Activated T-cell treated with anti-CD3 and anti-CD28 coated beads, Interleukin-2, amount 50 U/mL, for 72 hours (primary cell): ENCODE results near the gene CCDC60. TPM values are rescaled to one million over a fixed set of nuclear protein-coding genes. Genes with fewer than 3 reads are reported as not detected.
"Not testable (repeated sequence)": the region's sequence is repeated elsewhere in the genome, so short reads cannot be mapped to it uniquely, and the experiment has no call there.

Experiments
- ATAC-seq, 2 donors: fragments of 150-1000 bp; cut with Tn5 transposase; replicated peaks in 1 of 2; 2 replicates each; pipeline ENCODE4 v1.10.0; 2021; ENCODE audit warnings: moderate library complexity in 2 of 2, mild to moderate bottlenecking in 1 of 2
- DNase-seq, 2 donors: peaks; one replicate each; pipeline ENCODE4 v3.0.0; 2021 to 2022; ENCODE audit warnings: mixed read lengths in 1 of 2
- H3K27ac Mint-ChIP-seq: one replicate; pipeline ENCODE4 v1.8.0; 2022; ENCODE audit warnings: mild to moderate bottlenecking, moderate library complexity, mixed read lengths
- H3K27me3 Mint-ChIP-seq: one replicate; pipeline ENCODE4 v1.8.0; 2022; ENCODE audit warnings: low read depth, mixed read lengths
- H3K36me3 Mint-ChIP-seq, 2 donors: one replicate each; pipeline ENCODE4 v1.8.0; 2022; ENCODE audit warnings: mixed read lengths in 2 of 2, mild to moderate bottlenecking in 1 of 2; ENCODE audit not compliant: insufficient read depth in 2 of 2
- H3K4me1 Mint-ChIP-seq: one replicate; pipeline ENCODE4 v1.8.0; 2022; ENCODE audit warnings: low read depth, mixed read lengths
- H3K4me3 Mint-ChIP-seq, 2 donors: one replicate each; pipeline ENCODE4 v1.8.0; 2022; ENCODE audit warnings: mild to moderate bottlenecking in 2 of 2, mixed read lengths in 2 of 2, moderate library complexity in 2 of 2
- H3K9me3 Mint-ChIP-seq, 2 donors: one replicate each; pipeline ENCODE4 v1.8.0; 2022; ENCODE audit warnings: mixed read lengths in 2 of 2
- total RNA-seq, 2 donors: library from RNA; stranded (reverse); gene quantifications; one replicate each; pipeline ENCODE4 v1.2.3, GENCODE V29; 2022

The CCDC60 gene
- total RNA-seq, 2 donors from 2014 or later = not detected

GRCh38 chr12:119354172-119354571 lies 19.6 kb downstream of the CCDC60 start:
- Mint-ChIP-seq H3K27me3 (no peaks in the 10 kb centered on the region), H3K4me3 (no peak overlapping the region), H3K4me1 (no peaks in the 10 kb centered on the region), H3K36me3 (peaks cover 0 to 3% of the 10 kb centered on the region in 2 donors), H3K27ac (no peak overlapping the region), H3K9me3 (peaks cover 11 to 16% of the 10 kb centered on the region in 2 donors)
- DNase-seq = no peak
- ATAC-seq = no peak

GRCh38 chr12:119360366-119360765 lies 25.8 kb downstream of the CCDC60 start:
- not testable (repeated sequence) for H3K4me1 Mint-ChIP-seq, H3K9me3 Mint-ChIP-seq, H3K36me3 Mint-ChIP-seq, H3K4me3 Mint-ChIP-seq, DNase-seq, H3K27me3 Mint-ChIP-seq, ATAC-seq, H3K27ac Mint-ChIP-seq

- no peaks in the 10 kb centered on the region for H3K4me1 Mint-ChIP-seq
- no peak for ATAC-seq
- no peak overlapping the region for H3K4me3 Mint-ChIP-seq
- H3K36me3 Mint-ChIP-seq = no peaks in the 10 kb centered on the region
- H3K27ac Mint-ChIP-seq = no peak overlapping the region
- H3K27me3 Mint-ChIP-seq = no peaks in the 10 kb centered on the region
- H3K9me3 Mint-ChIP-seq = peaks cover 0 to 2% of the 10 kb centered on the region in 2 donors
- no peak for DNase-seq
Observed at GRCh38 chr12:119363037-119363436, 28.5 kb downstream of the CCDC60 start.

GRCh38 chr12:119363490-119363889 lies 29.0 kb downstream of the CCDC60 start:
- no peaks in the 10 kb centered on the region for H3K4me1 Mint-ChIP-seq
- no peak overlapping the region for H3K27ac Mint-ChIP-seq
- no peaks in the 10 kb centered on the region for H3K36me3 Mint-ChIP-seq
- no peak for DNase-seq
- no peak overlapping the region for H3K4me3 Mint-ChIP-seq
- no peak for ATAC-seq
- peaks cover 0 to under 1% of the 10 kb centered on the region in 2 donors for H3K9me3 Mint-ChIP-seq
- H3K27me3 Mint-ChIP-seq = no peaks in the 10 kb centered on the region

GRCh38 chr12:119365451-119365850 lies 30.9 kb downstream of the CCDC60 start:
- Mint-ChIP-seq H3K27me3 (no peaks in the 10 kb centered on the region), H3K4me3 (no peak overlapping the region), H3K4me1 (no peaks in the 10 kb centered on the region), H3K9me3 (no peaks in the 10 kb centered on the region), H3K36me3 (no peaks in the 10 kb centered on the region), H3K27ac (no peak overlapping the region)
- no peak for DNase-seq
- ATAC-seq = no peak

GRCh38 chr12:119366007-119366406 lies 31.5 kb downstream of the CCDC60 start:
- Mint-ChIP-seq H3K4me1 (no peaks in the 10 kb centered on the region), H3K27me3 (no peaks in the 10 kb centered on the region), H3K9me3 (no peaks in the 10 kb centered on the region), H3K36me3 (no peaks in the 10 kb centered on the region), H3K27ac (no peak overlapping the region), H3K4me3 (no peak overlapping the region)
- DNase-seq (no peak), ATAC-seq (no peak)

- H3K9me3 Mint-ChIP-seq = no peaks in the 10 kb centered on the region
- no peak overlapping the region for H3K27ac Mint-ChIP-seq
- ATAC-seq (no peak), DNase-seq (no peak)
- no peaks in the 10 kb centered on the region for H3K4me1 Mint-ChIP-seq
- no peak overlapping the region for H3K4me3 Mint-ChIP-seq
- H3K27me3 Mint-ChIP-seq = no peaks in the 10 kb centered on the region
- H3K36me3 Mint-ChIP-seq = no peaks in the 10 kb centered on the region
Observed at GRCh38 chr12:119369161-119369560, 34.6 kb downstream of the CCDC60 start.

GRCh38 chr12:119369907-119370546 lies 35.5 kb downstream of the CCDC60 start:
- ATAC-seq = no peak
- no peaks in the 10 kb centered on the region for H3K4me1 Mint-ChIP-seq
- H3K36me3 Mint-ChIP-seq = no peaks in the 10 kb centered on the region
- no peak overlapping the region for H3K27ac Mint-ChIP-seq
- DNase-seq = no peak
- H3K9me3 Mint-ChIP-seq = no peaks in the 10 kb centered on the region
- H3K27me3 Mint-ChIP-seq = no peaks in the 10 kb centered on the region
- no peak overlapping the region for H3K4me3 Mint-ChIP-seq

- Mint-ChIP-seq H3K9me3 (no peaks in the 10 kb centered on the region), H3K27ac (no peak overlapping the region), H3K36me3 (no peaks in the 10 kb centered on the region), H3K4me1 (no peaks in the 10 kb centered on the region), H3K4me3 (no peak overlapping the region), H3K27me3 (no peaks in the 10 kb centered on the region)
- DNase-seq (no peak), ATAC-seq (no peak)
Observed at GRCh38 chr12:119372540-119372939, 38.0 kb downstream of the CCDC60 start.

- Mint-ChIP-seq H3K36me3 (no peaks in the 10 kb centered on the region), H3K9me3 (no peaks in the 10 kb centered on the region), H3K27me3 (no peaks in the 10 kb centered on the region), H3K4me3 (no peak overlapping the region), H3K27ac (no peak overlapping the region), H3K4me1 (no peaks in the 10 kb centered on the region)
- no peak for DNase-seq
- ATAC-seq = no peak
Observed at GRCh38 chr12:119373001-119373400, 38.5 kb downstream of the CCDC60 start.

GRCh38 chr12:119373666-119374065 lies 39.1 kb downstream of the CCDC60 start:
- DNase-seq = no peak
- ATAC-seq = no peak
- Mint-ChIP-seq H3K4me1 (no peaks in the 10 kb centered on the region), H3K27ac (no peak overlapping the region), H3K9me3 (no peaks in the 10 kb centered on the region), H3K36me3 (no peaks in the 10 kb centered on the region), H3K4me3 (no peak overlapping the region), H3K27me3 (no peaks in the 10 kb centered on the region)

GRCh38 chr12:119374635-119375034 lies 40.1 kb downstream of the CCDC60 start:
- ATAC-seq (no peak), DNase-seq (no peak)
- H3K4me3 Mint-ChIP-seq = no peak overlapping the region
- H3K27ac Mint-ChIP-seq = no peak overlapping the region
- no peaks in the 10 kb centered on the region for H3K27me3 Mint-ChIP-seq
- no peaks in the 10 kb centered on the region for H3K4me1 Mint-ChIP-seq
- no peaks in the 10 kb centered on the region for H3K36me3 Mint-ChIP-seq
- no peaks in the 10 kb centered on the region for H3K9me3 Mint-ChIP-seq

- ATAC-seq = no peak
- Mint-ChIP-seq H3K36me3 (no peaks in the 10 kb centered on the region), H3K27ac (no peak overlapping the region), H3K9me3 (no peaks in the 10 kb centered on the region), H3K4me1 (no peaks in the 10 kb centered on the region), H3K27me3 (no peaks in the 10 kb centered on the region), H3K4me3 (no peak overlapping the region)
- no peak for DNase-seq
Observed at GRCh38 chr12:119375075-119375882, 40.8 kb downstream of the CCDC60 start.

- H3K4me3 Mint-ChIP-seq = no peak overlapping the region
- DNase-seq (no peak), ATAC-seq (no peak)
- H3K36me3 Mint-ChIP-seq = no peaks in the 10 kb centered on the region
- no peak overlapping the region for H3K27ac Mint-ChIP-seq
- no peaks in the 10 kb centered on the region for H3K27me3 Mint-ChIP-seq
- no peaks in the 10 kb centered on the region for H3K9me3 Mint-ChIP-seq
- no peaks in the 10 kb centered on the region for H3K4me1 Mint-ChIP-seq
Observed at GRCh38 chr12:119375883-119376190, 41.3 kb downstream of the CCDC60 start.
